Fibroblast of lung (primary cell): ENCODE results near the gene ZNF775.

Source experiments
- CTCF ChIP-seq, 2 donors: IDR thresholded peaks in 1 of 2; conservative IDR thresholded peaks in 1 of 2; 1 replicate in 1 of 2; 2 replicates in 1 of 2; pipeline ENCODE4 v1.5.1; 2011 to 2012; ENCODE audit warnings: low read length in 2 of 2, control low read depth in 1 of 2, inconsistent platforms in 1 of 2, low read depth in 1 of 2, mild to moderate bottlenecking in 1 of 2
- EZH2 ChIP-seq: IDR thresholded peaks from 2 replicates; pipeline ENCODE4 v1.5.1; 2012; ENCODE audit warnings: low read length, control low read depth, mild to moderate bottlenecking; ENCODE audit errors: missing control alignments

DNA sequence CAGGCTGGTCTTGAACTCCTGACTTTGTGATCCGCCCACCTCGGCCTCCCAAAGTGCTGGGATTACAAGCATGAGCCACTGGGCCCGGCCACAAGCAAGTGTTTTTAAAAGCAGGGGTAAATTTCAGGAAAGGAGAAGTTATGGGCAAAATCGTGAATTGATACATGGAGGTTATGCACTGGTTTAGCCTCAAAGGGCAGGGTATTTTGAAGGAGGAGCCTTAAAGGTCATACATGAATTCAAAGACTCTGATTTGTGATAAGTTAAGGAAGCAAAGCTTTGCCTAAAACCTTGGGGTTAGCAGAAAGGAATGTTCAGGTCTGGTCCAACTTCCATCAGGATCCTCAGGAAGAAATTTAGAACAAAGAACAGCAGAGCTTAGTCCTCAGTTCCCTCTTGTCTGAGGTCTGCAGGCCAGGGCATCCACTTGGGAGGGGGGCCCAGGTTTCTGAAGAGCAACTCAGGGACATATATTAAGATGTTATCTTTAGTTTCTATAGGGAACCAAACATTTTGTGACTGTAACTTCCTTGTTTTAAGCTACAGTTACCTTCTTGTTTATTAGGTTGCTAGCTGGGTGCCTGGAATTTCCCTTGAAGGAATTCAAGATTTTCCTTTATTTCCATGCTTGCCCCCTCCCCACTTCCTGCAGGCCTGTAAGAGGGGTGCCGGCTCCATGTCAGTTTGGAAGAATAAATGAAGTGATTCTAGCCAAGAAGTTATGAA is 13.3 kb upstream of the ZNF775 start:
- TF ChIP-seq CTCF (conservative IDR thresholded peaks at IDR 0.05 in 1 of 2, IDR thresholded peaks at IDR 0.05 in 1 of 2; ENCODE audit: low read depth in 1 of 2, low read length in 2 of 2): no peak
- TF ChIP-seq EZH2: no peak
